ENCODE data around the gene ASB15.

The ASB15 gene

DNA sequence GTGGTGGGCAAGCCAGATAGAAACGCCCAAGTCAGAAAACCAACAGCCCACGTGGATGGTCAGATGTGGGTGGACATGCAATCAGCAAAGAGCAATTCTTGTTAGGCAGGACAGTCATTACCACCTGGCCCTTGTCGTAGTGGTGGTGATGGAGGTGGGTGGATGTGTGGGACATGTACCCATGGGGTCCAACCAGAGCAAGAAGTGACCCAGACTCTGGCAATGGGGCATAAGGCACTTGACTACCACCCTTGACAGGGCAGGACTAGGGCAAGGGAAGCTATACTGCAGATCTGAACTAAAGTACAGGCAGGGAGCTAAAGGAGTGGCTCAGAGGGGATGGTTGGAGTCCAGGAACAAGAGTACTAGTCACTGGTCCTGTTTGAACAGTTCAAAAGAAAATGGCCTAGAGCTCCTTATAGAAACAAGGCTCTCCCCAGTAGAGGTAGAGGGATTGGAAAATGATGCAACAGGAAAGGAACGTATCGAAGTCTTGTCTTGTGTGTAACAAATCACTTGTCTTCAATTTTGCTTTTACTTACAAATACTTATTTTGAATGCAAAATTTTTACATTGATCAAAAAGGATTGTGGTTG, 71.6 kb downstream of the ASB15 start:
- DNase-seq = no peak

DNA sequence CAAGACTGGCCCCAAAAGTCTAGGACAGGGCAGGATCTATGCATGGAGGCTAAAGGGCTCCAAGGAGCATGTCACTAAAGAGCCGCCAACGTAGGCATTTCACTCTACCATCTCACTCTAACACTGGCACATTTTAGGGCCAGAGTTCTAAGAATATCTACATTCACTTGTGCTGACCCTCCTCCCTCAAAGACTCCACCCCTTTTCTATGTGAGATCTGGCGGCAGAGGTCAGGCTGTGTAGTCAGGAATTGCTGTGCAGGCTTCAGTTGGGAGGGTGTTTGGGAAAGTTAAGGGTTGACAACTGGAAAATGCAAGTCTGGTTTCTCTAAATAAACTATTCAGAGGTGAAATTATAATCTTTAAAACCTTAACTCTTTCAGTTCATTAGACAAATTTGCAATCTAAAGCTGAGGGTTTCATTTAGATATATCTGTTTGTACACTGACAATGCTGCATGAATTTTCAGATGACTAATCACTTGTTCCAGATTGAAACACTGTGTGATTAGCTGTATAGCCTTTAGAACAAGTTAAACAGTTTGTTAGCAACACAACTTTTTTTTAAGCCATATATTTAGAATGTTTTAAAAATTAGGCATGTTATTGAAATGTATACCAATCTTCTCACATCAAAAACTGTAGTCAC, 72.3 kb downstream of the ASB15 start:
- DNase-seq = no peak

DNA sequence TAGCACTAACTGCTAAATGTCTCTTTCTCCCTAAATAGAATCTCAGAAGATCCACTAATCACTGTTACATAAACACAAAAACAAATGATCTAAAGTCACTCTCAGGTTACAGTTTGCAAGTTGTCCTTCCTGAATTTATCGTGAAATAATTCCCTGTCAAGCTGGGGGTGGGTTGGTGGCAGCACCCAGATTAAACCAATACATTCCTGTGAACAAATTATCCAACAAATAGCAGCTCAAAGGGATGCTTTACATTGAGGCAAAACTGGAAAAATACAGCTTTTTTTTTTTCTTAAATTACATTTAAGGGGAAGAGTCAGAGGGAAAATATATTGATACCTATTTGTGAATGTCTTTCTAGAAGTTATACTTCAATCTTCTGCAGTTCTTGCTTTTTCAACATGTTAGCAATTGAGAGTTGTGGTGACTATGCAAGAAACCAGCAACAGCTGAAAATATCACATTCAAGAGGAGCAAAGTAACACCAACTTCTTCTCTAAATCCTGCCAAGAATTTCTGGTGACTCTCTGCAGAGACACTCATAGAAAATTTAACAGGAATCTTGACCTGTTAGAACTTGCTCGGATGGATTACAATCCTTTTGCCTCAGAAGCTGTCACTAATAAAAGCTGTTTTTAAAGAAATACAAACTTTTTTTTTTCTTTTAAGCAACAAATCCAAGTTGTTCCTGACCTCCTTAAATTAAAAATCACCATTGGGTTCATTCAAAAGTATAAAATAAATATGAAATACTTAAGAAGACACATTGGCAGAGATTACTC, 73.0 kb downstream of the ASB15 start:
- no peak for DNase-seq

DNA sequence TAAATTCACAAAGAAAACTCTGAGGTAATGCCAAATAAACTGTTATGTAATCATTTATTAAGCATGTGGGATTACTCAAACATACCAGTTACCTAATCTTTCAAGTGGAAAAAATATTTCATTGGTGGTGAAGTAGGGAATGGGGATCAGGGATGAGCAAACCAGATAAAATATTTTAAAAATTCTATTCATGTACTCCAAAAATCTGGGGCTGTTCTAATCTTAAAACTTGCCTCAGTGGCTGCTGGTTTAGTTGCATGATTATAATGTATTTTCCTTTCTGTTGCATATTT, 73.5 kb downstream of the ASB15 start:
- DNase-seq = no peak

DNA sequence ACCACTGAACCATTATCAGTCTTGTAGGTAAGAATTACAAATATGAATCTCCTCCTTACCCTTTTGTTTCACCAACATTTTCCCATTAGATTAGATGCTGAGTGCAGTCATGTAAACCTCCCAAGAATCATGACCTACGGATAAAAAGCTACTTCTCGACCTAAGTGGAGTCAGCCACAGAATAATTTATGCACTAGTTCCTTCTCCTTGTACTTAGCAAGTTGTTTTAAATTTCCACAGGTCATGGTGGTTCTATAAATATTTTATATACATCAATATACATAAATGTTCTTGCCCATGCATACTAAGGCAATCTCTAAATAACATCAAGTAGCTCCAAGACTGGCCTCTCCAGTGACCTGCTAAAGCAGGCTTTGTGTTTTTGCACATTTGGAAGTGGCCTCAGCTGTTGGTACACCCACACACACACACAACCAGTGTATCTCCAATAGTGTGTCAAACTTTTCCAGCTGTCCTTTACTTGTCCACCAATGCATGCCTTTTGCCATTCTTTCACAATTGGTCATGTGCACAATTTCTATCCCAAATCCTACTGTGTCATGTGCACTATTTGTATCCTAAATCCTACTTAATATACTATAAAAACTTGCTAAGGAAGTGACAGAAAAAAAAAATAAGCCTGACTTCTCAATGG, 75.6 kb downstream of the ASB15 start:
- DNase-seq = no peak

DNA sequence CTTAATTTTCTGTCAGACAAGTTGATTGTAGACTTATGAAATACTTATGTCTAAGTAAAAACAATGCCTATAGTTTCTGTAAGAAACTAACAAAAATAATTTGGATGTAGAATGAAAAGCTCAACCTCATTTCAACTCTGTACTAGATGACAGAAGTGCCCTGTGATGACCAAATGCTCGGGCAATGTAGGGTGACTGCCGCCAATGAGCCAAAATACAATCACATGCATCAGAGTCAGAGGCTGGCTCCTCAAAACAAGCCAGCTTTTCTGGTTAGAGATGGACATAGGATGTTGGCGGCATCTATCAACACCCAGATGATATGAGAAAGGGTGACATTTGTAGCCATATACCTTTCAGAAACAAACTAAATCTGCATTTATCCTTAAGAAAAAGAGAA, 78.0 kb downstream of the ASB15 start:
- no peak for DNase-seq

DNA sequence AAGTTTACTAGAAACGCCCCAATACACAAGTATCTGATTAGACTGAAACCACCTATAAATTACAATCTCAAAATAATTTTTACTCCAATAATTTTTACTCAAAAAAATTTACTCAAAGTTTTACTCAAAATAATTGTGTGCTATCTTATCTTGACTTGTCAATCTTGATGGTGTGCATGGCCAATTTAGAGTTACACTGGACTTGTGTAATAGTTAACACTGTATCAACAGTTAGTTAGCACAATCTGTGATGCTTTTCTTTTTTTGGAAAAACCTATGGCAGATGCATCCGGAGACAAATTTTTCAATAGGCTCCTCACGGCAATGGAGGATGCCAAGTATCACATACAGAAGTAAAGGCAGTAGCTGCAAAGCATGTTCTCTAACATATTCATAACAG, 79.0 kb downstream of the ASB15 start:
- no peak for DNase-seq

DNA sequence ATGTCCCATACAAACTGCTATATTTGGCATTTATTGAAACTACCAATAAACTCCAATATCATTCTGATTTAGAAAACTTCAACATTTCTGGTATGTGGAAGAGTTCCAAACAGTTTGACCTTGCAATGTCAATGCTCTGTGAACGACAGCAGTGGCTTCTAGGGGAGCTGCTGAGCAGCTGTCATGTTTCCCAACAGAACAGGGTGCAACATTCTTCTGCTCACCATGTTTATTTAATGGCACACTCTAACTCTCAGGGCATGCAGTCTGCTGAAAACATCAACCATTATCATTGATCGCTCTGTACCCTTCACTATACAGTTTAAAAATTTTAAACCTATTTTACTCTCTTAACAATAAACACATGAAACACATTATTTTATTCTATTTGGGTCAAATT, 79.9 kb downstream of the ASB15 start:
- no peak for DNase-seq

DNA sequence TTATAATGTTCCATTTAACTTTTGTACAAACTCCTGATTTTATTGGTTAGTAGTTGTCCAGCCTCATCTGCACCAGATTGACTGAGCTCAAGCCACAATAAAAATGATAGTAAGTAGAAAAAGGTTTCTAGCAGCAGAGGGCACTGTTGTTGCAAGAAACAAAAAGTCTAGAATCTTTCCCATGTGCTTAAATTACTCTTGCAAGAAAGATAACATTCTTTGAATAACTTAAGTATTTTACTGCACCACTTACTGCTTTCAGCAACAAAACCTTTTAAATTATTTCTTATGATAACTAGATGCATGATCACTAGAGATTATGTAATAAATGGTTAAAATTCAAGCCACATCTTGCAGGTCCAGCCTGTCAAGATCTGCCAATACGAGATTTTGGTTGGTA, 81.1 kb downstream of the ASB15 start:
- DNase-seq = no peak

DNA sequence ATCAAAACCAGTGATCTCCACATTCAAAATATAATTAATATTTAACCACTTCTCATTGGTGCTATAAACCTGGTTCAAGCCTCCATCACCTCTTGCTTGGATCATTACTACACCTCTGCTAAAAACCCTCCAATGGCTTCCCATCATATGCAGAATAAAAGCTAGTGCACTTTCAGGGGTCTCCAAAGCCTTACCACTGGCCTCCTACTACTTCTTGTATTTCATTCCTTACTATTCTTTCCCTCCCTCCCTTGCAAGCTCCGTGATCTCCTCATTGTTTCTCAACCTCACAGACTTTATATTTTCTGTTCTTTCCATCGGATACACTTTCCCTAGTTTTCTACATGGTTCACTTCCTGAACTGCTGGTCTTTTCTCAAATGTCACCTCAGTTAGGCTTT, 85.5 kb downstream of the ASB15 start:
- DNase-seq = no peak

DNA sequence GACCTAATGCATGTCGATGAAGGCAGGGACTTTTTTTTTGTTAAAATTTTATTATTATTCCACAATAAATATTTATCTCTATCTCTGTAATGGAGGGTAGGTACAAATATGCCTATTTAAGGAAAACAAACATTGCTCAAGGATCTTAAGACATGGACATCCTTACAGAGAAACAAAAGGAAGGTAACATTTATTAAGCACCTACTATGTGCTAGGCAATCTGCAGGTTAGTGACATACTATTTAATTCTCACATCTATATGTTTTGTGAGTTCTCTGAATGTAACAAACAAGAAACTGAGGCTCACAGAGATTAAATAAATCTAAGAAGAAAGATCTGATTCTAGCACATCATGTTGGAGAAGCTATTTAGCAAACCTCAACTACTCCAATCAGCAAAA, 86.1 kb downstream of the ASB15 start:
- no peak for DNase-seq
